HG03571 (cell line): ENCODE results near the gene ELK3.

Experiments
- ATAC-seq: cut with Tn5 transposase; IDR thresholded peaks from one replicate; pipeline ENCODE4 v1.9.1; 2021; ENCODE audit not compliant: unreplicated experiment

The ELK3 gene

DNA sequence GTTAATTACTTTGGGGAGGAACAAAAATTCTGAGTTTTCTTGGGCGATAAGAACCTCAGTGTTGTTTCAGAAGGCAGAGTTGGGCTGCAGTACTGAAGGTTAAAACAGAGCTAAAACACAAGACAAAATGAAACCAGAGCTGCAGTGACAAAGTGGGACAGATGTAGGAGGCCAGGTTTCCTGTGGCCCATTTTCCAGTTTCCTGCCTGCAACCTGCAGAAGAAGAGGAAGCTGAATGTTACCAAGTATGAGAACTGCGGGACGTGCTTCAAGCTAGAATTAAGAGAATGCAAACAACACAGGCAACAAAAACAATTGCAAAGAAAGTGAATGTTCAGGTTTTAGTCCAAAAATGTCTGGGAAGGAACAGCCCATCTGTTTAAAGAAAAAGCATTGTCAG is 17.8 kb downstream of the ELK3 start:
- ATAC-seq: no peak

DNA sequence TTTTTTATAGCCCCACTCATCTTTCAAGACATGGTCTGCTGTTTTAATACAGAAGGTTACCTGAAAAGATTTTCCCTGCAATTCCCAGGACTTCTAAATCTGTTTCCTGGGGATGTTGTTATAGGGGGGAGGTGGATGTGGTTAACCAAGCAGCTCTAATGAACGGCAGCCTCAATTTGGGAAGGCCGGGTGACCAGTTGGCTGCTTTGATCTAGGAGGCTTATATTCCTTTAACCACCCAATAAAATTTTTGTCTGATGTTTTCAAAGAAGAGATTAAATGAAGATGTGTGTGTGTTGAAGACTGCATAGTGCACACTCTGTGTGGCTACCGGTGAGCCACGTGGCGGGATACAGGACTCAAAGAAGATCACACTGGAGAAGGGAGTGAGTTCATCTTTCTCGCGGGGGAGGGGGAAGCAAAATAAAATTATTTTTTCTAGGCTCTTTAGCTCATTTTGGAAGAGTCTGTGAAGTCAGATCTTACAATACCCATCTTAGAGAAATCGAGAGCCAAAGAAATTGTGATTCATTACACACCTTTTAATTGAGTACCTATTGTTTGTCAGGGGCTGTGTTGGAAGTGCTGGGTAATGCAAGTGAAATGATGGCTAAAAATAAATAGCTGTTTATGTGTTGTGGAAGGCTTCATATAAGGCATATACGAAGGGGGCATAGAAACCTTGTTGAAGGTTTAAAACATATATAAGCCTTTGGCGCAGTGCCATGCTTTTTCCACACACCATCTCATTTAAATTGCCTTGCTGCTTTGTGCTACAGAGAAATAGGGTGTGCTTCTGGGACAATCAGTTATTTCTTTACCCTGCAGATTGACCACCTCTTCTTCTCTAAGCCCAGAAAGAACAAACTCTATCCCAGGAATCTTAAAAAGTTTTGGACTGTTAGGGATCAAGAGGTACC is 18.5 kb downstream of the ELK3 start:
- ATAC-seq: no peak

DNA sequence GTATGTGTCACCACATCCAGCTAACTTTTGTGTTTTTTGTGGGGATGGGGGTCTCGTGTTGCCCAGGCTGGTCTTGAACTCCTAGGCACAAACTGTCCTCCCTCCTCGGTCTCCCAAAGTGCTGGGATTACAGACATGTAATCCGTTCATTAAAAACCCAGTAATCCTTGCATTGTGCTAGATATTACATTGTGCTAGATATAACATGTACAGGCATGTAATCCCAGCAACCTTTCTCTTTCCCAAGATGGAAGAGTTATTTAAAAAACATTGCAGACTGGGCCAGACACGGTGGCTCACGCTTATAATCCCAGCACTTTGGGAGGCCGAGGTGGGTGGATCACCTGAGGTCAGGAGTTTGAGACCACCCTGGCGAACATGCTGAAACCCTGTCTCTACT is 19.7 kb downstream of the ELK3 start:
- ATAC-seq: no peak

DNA sequence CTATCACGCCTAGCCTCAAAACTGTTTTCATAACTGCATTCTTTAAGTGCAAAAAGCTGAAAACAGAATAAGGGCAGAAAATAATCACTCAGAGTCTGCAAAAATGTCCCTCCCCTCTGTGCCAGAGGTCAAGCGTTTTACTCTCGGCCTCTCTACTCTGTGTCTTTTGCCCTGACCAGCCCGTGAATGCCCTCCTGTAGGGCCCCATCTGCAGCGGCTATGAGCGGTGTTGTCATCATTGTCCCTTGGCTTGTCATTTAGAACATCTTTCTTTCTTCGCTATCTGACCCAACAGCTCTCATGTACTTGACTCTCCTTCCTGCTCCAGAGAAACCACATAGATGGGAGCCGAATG is 21.7 kb downstream of the ELK3 start:
- no peak for ATAC-seq

DNA sequence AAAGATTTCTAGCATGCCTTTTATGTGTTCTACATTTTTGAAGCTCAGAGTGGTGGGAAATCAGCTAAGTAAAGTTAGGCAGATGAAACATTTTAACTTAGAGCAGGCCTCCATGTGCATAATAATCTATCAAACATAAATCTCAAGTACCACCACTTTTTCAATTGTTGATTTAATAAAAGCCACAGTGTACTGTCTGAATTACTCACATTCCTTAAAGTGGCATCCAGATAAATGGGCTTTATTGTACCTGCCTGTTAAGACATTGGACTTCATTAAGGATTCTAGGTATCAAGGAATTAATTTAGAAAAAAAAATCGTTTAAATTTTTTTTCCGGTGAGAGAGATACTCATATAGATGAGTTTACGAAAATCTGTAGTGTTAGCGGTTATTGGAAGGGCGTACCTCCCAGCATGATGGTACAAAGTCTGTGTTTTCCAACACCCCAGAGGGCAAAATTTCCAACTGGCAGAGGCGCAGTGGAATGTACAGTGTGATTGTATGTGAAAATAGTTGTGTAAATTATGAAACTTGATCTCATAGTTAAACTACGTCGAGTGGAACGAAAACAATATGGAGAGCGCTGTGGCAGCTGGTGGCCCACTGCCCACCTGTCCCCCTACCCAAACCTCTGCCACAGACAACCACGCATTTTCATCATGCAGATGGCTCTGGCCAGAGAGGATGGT is 25.0 kb downstream of the ELK3 start:
- no peak for ATAC-seq

DNA sequence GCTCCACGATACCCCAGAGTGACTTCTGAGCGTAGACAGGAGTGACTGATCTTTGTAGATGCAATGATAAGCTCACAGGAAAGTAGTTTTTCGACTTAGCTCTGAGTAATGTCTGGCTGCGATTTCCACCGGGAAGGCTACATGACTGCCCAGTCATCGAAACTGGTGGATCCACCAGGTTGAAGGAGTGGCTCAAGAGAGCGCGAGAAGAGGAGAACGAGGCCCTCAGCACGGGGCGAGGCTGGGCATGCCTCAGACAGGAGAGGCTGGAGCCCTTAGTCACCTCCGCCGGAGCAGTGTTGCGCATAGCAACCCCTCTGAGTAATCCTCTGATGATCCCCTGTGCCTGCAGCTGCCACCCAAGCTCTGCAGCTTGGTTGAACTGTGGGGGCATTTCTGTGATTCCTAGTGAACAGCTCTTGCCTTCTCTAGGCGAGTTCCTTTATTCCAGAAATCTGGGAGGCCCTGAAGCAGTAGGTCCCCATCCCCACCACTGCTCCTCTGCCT is 25.6 kb downstream of the ELK3 start:
- ATAC-seq: no peak

DNA sequence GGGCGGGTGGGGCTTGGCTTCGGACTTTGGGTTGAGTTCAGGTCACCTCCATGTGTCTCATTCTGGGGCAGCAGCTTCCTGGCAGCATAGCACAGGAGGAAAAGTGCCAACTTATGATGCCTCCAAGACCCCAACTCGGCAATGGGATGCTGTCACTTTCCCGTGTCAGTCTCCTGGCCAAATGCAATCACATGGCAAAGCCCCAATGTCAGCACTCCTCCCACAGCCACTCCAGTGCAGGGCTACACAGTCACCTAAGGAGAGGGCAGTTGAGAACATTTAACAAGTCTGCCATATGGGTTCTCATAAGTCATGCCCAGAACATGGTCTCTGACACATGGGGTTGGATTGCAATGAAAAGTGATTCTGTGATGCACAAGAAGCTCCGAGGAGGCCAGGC is 26.7 kb downstream of the ELK3 start:
- no peak for ATAC-seq

DNA sequence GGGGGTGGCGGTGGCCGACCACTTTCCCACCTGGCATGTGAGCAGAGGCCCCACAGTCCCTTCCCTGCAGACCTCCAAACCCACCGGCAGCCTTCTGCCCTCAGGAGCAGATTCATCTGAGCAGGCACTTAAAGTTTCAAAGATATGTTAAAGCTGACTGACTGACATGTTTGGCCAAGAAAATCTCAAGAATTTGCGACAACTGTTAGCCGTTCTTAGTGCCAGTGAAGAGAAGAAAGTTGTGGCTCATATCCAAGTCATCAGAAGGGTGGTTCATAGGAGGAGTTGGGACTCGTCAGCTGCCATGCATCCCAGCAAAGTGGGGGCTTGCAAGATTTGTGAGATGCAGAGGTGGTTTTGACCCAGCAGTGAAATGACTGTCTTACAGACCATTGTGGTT is 27.2 kb downstream of the ELK3 start:
- no peak for ATAC-seq

DNA sequence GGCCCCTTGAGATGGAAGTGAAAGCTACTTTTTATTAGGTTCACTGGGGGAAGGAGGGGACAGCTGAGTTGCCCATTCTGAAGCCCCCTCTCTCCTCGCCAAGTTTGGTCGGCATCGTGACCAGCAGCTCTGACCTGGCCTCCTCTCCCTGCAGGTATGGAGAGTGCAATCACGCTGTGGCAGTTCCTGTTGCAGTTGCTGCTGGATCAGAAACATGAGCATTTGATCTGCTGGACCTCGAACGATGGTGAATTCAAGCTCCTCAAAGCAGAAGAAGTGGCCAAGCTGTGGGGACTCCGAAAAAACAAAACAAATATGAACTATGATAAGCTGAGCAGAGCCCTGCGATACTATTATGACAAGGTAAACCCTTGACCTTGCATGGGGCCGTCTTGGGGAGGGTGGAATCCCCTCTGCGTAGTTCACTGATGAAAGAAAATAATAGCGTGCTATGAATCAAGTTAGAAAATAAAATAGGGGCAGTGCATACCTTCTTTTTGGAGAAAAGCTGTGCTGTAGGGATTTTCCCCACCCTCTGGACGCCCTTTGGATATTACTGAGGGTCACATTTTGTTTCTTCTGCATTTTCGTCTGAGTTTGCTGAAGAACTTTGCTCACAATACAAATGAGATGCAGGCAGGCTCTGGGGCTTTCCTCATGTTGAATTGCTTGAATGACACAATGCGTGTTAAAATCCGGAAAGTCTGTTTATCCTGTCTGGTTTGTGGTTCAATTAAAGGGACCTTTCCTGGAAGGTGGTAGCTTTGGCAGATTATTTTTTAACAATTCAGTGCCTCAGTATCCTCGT is 29.4 kb downstream of the ELK3 start:
- no peak for ATAC-seq

DNA sequence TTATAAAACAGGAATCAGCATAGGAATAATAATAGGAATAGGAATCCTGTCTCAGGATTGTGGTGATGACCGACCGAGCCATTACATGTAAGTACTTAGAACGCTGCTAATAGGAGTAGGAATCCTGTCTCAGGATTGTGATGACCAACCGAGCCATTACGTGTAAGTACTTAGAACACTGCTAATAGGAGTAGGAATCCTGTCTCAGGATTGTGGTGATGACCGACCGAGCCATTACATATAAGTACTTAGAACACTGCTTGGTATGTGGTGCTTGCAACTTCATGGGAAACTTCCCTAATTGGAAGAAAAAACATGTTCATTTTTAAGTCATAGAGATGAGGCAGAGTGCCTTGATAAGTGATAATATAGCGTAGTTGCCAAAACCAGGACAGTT is 30.0 kb downstream of the ELK3 start:
- no peak for ATAC-seq

DNA sequence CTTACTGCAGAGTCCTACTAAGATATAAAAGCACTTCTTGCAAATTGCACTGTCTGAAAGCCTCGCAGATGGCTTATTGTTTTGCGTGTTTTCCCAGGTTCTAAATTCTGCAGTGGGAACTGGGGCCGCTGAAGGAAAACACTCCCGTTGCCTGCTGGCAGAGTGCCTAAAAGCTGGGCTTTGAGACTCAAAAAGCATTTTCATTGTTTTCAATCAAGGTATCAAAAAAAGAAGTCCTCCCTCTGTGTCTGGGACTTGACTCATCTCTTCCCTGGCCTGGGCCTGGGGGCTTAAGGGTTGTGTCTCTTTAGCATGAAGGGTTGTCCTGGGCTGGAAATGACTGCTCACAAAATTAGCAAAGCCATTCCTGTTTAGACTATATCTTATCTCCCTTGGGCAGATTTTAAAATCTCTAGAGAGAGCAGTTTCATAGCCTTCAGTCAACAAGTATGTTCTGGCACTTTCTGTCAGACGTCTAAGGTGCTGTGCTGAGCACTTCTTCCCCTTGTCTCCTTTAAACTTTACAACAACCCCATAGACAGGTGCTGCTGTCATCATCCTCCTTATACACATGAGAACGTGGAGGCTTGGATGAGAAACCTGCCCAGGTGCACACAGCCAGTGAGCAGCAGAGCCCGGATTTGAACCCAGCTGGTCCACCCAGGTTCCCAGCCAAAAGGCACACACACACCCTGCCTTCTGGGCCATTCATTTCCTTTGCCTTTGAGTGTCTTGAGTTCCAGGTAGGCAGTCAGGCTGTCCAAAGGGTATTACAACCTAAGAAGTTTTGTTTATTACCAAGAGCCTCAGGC is 31.1 kb downstream of the ELK3 start:
- ATAC-seq: no peak

DNA sequence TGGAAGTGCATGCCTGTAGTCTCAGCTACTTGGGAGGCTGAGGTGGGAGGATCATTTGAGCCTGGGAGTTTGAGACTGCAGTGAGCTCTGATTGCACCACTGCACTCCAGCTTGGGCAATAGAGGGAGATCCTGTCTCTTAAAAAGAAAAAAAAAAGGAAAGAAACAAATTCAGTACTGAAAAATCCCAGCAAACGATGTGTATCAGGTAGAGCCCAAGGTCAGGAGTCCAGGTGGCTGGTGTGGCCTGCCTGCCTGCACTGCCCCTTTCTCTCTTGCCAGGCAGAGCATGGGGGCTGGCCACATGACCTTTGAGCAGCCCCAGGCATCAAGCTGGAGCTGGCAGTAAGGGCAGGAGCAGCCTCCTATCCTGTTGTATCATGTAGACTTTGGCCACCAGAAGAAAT is 31.8 kb downstream of the ELK3 start:
- no peak for ATAC-seq

DNA sequence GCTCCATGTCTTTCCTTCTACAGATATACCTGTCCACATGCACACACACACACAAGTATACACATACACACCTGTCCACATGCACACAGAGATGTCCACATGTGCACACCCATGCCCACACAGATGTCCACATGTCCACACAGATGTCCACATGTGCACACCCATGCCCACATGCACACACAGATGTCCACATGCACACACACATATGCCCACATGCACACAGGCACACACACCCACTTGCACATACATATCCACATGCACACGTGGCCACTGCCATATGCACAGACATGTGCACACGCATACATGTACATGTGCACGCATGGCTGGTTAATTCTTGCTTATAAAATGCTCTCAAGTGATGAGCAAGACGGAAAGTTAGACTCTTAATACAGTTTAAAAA is 32.2 kb downstream of the ELK3 start:
- no peak for ATAC-seq

DNA sequence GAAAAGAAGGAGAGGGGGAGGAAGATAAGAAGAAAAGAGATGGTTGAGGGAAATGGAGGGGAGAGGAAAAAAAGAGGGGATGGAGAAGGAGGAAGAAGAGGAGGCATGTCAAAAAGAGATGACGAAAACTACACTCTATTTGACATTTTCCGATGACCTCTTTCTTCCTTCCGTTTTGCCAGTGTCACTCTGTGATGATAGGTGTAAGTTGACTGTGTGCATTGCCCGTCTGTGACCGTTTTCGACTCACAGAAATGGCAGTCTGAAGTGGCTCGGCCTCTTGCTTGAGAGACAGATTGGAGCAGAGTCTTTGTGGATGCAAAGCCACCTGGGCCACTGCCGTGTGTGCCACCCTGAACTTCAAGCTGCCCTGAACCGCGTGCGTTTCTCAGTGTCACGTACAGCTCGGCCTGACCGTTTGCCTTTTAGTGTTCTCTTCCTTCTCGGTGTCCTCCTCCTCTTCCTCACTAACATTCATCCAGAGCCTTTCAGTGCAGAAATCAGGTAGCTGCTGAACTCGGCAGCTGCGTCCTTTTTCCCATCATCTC is 32.7 kb downstream of the ELK3 start:
- no peak for ATAC-seq

DNA sequence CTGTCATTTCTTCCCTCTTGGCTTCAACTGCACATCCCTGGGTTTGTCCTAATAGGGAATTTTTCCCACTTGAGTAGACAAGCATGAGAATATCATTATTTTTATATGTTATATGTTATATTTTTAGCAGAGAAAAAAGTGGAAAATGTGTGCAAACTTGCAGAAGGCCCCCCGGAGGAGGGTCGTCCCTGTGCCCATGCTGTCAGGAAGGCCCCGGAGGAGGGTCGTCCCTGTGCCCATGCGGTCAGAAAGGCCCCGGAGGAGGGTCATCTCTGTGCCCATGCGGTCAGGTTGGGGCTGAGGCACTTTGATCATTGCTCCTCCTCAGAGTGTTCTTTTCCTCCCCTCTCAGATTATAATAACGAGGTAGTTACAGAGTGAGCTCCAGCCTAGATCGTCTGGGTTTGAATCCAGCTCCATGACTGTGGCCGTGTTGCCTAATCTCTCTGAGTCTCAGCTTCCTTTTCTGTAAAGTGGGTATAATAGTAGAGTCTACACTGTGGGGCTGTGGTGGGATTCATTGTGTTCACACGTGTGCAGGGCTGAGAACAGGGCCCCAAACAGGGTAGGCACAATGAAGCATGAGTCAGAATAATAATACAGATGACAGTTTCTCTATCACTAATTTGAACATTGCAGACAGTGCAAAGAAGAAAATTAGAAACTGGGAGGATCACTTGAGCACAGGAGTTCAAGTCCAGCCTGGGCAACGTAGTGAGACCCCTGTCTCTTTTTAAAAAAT is 33.4 kb downstream of the ELK3 start:
- no peak for ATAC-seq

DNA sequence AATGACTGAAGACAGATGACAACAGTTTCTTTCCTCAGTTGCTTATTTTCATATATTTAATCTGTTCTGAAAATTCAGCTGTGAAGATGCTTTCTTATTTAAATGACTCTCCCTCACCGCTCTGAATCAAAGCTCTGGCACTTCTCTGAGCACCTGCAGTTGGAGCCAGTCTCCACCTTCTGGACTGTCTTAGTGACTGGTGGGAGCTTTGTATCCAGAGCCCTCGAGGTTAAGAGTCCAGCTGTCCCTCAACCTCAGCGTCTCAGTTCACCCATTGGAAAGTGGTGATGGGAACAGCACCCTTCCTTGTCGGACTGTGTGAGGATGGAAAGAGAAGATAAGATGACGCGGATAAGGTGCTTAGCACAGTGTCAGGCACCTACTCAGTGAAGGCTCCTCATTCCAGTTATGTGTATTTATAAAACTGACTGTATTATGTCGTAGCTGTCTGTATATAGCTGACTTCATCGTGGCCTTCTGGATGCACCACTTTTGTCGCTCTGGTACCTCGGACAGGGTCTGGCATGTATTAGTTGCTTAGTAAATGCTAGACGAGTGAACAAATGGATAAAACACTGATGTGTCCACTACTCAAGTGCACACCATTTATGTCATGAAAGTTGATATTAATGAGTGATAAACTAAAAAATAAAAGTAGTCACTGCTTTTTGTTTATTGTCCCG is 34.5 kb downstream of the ELK3 start:
- ATAC-seq: no peak

DNA sequence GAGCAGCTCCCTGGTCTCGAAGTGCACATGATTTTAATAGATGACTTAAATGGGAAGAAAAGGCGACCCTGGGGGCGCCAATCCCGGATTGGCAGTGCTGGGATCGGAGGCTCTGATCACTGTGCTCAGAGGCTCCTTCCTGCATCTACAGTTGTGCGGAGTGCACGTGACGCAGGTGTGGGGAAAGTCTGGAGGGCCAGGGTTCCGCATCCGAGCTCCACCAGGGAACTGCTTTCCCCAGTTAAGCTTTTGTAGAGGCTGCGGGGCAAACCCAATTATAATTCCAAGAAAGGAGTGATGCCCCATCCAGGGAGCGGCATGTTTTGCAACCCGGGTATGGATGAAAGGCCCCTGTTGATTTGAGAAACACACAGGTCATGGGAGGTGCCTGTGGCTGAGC is 36.5 kb downstream of the ELK3 start:
- ATAC-seq: no peak

DNA sequence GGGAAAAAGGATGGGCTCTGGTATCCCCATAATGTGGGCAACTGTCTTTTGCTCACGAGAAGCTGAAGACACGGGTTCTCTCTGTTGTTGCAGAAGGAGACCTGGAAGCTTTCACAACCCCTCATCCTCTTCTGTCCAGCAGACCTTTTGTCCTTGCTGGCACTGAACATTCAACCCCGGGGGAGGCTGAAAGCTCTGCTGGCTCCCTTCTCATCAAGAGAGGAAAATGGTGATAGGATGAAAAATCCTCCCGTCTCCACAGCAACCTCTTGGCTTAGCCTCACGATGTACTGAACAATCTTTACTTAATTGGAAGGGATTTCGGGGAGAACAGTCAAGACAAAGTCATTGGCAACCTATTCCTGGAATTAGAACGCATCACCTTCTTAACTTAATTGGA is 39.0 kb downstream of the ELK3 start:
- ATAC-seq: no peak

DNA sequence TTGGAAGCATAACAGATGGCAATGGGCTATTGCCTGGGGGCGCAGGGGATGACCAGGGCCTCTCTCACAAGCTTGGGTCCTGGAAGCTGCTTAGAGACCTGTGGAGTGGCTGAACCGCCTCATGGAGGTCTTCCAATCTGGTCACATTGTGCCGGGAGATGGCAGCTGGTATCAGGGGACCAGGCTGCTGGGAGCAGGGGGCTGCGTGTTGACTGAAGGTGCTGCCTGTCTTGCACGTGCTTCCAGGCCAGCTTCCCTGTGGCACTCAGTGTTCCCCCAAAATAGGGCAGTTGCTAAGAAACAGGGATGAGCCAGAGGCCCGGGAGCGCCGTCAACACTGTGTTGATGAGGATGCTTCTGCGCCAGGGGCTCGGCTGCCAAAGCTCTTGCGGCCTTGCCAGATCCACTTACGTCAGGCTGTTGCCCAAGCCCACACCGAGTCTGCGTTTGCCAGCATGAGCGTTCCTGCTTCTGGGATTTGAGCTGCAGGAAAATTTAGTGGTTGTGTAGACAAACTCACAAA is 39.8 kb downstream of the ELK3 start:
- ATAC-seq: no peak
